AG04450 (cell line): ENCODE results near the gene GRIN2C. TPM values are rescaled to one million over a fixed set of nuclear protein-coding genes. Genes with fewer than 3 reads are reported as not detected.

Experiments
- CTCF ChIA-PET: fragments of 300-600, 350-600 bp; formaldehyde crosslinking; extraction: SDS; loops from one replicate; lab custom pipeline; 2022; ENCODE audit warnings: antibody characterized with exemption, inconsistent platforms; lab: Charles Lee
- POLR2A ChIA-PET: fragments of 350-600 bp; formaldehyde crosslinking; extraction: SDS; loops from one replicate; lab custom pipeline; 2021; ENCODE audit warnings: antibody characterized with exemption, inconsistent platforms; lab: Yijun Ruan, JAX
- DNase-seq: peaks from one replicate; pipeline ENCODE4 v3.0.0-alpha.2; 2011; ENCODE audit warnings: low read depth, low spot score
- H3K27ac ChIP-seq: one replicate; pipeline ENCODE4 v1.5.1; 2012; ENCODE audit warnings: low read depth, low read length, control low read depth
- H3K27me3 ChIP-seq: one replicate; pipeline ENCODE4 v1.6.0; 2012; ENCODE audit warnings: low read length; ENCODE audit not compliant: control insufficient read depth, insufficient read depth
- H3K4me3 ChIP-seq: 2 replicates; pipeline ENCODE4 v1.5.1; 2011; ENCODE audit warnings: mild to moderate bottlenecking, low read depth, low read length, control low read depth
- H3K9me3 ChIP-seq: 2 replicates; pipeline ENCODE4 v1.5.1; 2012; ENCODE audit warnings: low read length; ENCODE audit not compliant: control insufficient read depth, insufficient read depth
- polyA plus RNA-seq: library from polyadenylated mRNA; depleted of rRNA; stranded (reverse); fragments of >200 nt; gene quantifications from 2 replicates; pipeline ENCODE4 v1.2.3, GENCODE V29; 2011
- TF ChIP-seq, protein P1 (sequence below): IDR thresholded peaks from 2 replicates; pipeline ENCODE4 v1.5.1; 2011; ENCODE audit warnings: low read depth, low read length, control low read depth, inconsistent platforms

The GRIN2C gene
- polyA plus RNA-seq, 1 experiment, result not detected

DNA sequence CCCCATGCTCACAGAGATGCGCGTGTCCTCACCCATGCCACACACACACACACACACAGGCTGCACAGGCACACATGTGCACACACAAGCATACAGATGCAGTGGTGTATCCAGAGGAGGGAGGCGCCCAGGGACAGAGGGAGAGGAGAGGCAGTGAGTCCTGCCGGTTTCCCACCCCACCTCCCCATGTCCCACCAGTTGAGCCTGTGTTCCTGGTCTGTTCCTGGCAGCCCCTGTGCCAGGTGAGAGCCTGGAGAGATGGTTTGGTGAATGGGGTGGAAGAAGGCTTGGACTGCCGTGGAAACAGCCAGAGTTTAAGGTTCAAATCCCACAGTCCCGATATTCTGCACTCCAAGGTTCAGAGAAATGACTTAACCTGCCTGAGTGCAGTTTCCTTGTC is 44.0 kb upstream of the GRIN2C start:
- TF ChIP-seq, protein P1, sequence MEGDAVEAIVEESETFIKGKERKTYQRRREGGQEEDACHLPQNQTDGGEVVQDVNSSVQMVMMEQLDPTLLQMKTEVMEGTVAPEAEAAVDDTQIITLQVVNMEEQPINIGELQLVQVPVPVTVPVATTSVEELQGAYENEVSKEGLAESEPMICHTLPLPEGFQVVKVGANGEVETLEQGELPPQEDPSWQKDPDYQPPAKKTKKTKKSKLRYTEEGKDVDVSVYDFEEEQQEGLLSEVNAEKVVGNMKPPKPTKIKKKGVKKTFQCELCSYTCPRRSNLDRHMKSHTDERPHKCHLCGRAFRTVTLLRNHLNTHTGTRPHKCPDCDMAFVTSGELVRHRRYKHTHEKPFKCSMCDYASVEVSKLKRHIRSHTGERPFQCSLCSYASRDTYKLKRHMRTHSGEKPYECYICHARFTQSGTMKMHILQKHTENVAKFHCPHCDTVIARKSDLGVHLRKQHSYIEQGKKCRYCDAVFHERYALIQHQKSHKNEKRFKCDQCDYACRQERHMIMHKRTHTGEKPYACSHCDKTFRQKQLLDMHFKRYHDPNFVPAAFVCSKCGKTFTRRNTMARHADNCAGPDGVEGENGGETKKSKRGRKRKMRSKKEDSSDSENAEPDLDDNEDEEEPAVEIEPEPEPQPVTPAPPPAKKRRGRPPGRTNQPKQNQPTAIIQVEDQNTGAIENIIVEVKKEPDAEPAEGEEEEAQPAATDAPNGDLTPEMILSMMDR, result no peak
- peaks cover 34% of the 10 kb centered on the region for H3K27me3 ChIP-seq
- H3K4me3 ChIP-seq, result no peak overlapping the region
- ChIA-PET CTCF (no interaction called here), POLR2A (no interaction called here)
- H3K9me3 ChIP-seq, result no peaks in the 10 kb centered on the region
- no peak overlapping the region for H3K27ac ChIP-seq
- no peak for DNase-seq

DNA sequence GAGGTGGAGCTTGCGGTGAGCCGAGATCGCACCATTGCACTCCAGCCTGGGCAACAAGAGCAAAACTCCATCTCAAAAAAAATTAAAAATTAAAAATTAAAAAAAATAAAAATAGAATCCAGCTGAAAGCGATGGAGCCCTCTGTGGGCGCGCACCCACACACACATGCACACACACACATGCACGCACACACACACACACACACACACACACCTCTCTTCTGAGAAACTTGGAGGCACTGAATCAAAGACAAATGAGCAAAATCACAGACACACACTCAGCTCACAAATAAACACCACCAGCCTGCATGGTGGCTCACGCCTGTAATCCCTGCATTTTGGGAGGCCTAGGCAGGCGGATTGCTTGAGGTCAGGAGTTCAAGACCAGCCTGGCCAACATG is 43.3 kb upstream of the GRIN2C start:
- no peaks in the 10 kb centered on the region for H3K9me3 ChIP-seq
- H3K4me3 ChIP-seq, result no peak overlapping the region
- no peak overlapping the region for H3K27ac ChIP-seq
- TF ChIP-seq, protein P1, result no peak
- DNase-seq, result no peak
- ChIA-PET CTCF (no interaction called here), POLR2A (no interaction called here)
- H3K27me3 ChIP-seq, result peaks cover 37% of the 10 kb centered on the region

DNA sequence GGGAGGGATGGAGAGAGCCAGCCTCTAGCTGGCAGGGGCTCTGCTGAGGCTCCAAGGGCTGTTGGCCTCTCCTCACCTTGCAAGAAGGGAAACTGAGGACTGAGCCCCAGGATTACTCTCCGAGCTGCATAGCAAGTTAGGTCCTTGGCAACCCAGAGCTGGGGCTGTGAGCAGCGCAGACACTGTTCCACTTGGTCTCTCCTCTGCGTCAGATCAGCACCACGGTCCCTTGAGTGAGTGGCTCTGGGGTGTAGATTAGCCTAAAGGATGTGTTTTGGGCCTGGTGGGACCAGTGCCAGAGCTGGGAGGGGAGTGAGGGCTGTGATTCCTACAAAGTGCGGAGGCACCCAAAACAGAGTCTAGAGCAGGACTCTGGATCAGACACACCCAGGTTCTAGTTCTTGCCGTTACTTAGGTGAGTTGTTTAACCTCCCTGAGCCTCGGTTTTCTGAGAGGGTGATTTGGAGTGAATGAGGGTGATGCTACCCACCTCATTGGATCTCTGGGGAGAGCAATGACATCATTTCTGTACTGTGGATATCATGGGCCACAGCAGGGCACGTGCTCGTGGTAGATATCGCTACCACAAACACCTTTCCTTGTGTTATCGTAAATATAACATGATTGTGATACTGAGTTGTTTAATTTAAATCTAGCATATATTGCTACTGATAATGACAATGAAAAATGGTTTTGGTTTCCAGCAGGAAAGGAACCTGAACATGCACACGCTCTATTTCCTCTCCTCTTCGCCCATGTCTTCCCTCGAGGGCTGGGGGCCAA is 41.9 kb upstream of the GRIN2C start:
- no peak overlapping the region for H3K27ac ChIP-seq
- DNase-seq, result no peak
- peaks cover 45% of the 10 kb centered on the region for H3K27me3 ChIP-seq
- no peak overlapping the region for H3K4me3 ChIP-seq
- ChIA-PET CTCF (no interaction called here), POLR2A (no interaction called here)
- TF ChIP-seq, protein P1, result no peak
- no peaks in the 10 kb centered on the region for H3K9me3 ChIP-seq

DNA sequence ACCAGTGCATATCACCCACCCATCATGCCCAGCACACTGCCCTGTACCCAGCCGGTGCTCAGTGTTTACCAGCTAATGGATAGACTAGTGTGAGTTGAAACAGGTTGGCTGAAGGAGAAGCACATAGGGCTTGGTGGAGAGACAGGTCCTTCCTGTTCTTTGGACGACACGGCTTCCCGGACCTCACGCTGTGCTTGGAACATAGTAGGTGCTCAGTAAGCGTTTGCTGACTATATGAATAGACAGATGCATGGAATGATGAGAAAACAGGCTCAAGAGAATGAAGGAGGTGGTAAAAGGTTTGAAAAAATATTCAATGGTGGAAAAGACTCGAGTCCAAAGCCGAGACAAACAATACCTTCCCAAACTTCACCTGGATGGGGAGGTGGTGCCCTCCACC is 40.5 kb upstream of the GRIN2C start:
- TF ChIP-seq, protein P1, result no peak
- no peak for DNase-seq
- H3K9me3 ChIP-seq, result no peaks in the 10 kb centered on the region
- no peak overlapping the region for H3K4me3 ChIP-seq
- H3K27me3 ChIP-seq, result peaks cover 56% of the 10 kb centered on the region
- CTCF ChIA-PET, result no interaction called here
- no peak overlapping the region for H3K27ac ChIP-seq
- POLR2A ChIA-PET, result no interaction called here

DNA sequence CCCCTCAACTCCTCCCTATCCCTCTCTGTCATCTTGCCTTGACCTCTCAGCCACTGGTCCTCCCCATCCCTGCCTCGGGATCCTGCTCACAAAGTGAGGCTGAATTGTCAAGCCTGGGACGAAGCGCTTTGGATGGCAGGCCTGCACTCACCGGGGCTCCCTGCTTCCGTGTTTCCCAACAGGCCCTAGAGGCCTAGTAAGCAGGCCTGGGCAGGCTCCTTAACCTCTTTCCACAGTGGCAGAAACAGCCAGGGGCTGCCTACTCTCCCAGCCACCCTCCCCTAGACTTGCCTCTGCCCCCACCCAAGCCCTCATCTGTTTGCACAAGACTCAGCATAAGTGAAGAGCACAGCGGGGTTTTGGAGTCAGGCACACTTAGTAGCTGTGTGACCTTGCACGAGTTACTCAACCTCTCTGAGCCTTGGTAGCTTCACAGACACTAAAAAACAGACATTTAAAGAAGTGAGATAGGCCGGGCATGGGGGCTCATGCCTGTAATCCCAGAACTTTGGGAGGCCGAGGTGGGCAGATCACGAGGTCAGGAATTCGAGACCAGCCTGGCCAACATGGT is 38.8 kb upstream of the GRIN2C start:
- ChIA-PET POLR2A (no interaction called here), CTCF (no interaction called here)
- H3K9me3 ChIP-seq, result no peaks in the 10 kb centered on the region
- no peak overlapping the region for H3K4me3 ChIP-seq
- DNase-seq, result no peak
- no peak overlapping the region for H3K27ac ChIP-seq
- peaks cover 60% of the 10 kb centered on the region for H3K27me3 ChIP-seq
- TF ChIP-seq, protein P1, result no peak
